ENCODE results near the gene HDAC7.

DNA sequence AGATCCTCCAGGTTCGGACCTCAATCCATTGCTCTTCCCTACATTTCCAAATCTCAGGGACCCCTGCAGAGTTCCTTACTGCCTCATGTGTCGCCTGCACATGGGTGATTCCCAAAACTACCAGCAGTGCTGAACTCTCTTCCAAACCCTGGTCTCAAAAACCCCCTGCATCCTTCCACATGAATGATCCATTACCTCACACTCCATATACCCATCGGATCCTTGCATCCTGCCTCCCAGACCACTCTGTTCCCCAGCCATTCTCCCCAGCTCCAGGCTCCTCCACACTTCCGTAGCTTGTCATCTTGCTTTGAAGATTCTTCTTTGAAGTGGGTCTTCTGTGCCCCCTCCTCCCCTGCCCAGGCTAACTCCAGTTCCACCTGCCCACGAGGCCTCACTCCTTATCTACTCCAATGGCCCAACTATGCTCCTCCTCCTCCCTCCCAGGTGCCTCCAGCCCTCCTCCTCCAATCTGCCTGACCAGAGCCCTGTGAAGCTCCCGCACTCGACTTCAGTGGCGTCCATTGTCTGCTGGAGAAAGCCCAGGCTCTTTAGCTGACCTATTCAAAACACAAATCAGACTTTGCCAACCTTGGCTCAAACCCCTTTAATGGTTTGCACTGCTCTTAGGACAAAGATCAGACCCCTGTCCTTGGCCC lies 74.8 kb downstream of the HDAC7 start:
- TF ChIP-seq, protein P1, sequence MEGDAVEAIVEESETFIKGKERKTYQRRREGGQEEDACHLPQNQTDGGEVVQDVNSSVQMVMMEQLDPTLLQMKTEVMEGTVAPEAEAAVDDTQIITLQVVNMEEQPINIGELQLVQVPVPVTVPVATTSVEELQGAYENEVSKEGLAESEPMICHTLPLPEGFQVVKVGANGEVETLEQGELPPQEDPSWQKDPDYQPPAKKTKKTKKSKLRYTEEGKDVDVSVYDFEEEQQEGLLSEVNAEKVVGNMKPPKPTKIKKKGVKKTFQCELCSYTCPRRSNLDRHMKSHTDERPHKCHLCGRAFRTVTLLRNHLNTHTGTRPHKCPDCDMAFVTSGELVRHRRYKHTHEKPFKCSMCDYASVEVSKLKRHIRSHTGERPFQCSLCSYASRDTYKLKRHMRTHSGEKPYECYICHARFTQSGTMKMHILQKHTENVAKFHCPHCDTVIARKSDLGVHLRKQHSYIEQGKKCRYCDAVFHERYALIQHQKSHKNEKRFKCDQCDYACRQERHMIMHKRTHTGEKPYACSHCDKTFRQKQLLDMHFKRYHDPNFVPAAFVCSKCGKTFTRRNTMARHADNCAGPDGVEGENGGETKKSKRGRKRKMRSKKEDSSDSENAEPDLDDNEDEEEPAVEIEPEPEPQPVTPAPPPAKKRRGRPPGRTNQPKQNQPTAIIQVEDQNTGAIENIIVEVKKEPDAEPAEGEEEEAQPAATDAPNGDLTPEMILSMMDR (conservative IDR thresholded peaks at IDR 0.05 in 1 of 2, IDR thresholded peaks at IDR 0.05 in 1 of 2; ENCODE audit: low read depth in 1 of 2, low read length in 2 of 2), result no peak
- TF ChIP-seq EZH2 (IDR thresholded peaks at IDR 0.05; ENCODE audit: low read length, missing control alignments), result no peak
